IMR-90 (cell line): ENCODE data around the gene C1QTNF1. TPM values are rescaled to one million over a fixed set of nuclear protein-coding genes. Genes with fewer than 3 reads are reported as not detected.

Experiments
- ATAC-seq: fragments of 200-7000 bp; cut with Tn5 transposase; 2 replicates; pipeline ENCODE4 v1.9.1; 2020; ENCODE audit warnings: low read depth, mild to moderate bottlenecking, moderate library complexity
- BruUV-seq: library from RNA; stranded (reverse); fragments of 400-500 nt; replicated peaks from 2 replicates; lab custom pipeline; 2021; lab: Mats Ljungman, UMichigan
- CTCF ChIA-PET: fragments of 300-600 bp; formaldehyde crosslinking; extraction: SDS; loops from one replicate; lab custom pipeline; 2021; ENCODE audit warnings: antibody characterized with exemption; lab: Yijun Ruan, JAX
- POLR2A ChIA-PET: fragments of 300-600 bp; sonication (Branson Sonifier 250); formaldehyde crosslinking; loops from one replicate; lab custom pipeline; 2022; ENCODE audit warnings: antibody characterized with exemption; ENCODE audit not compliant: unreplicated experiment; lab: Charles Lee
- DNase-seq: peaks from one replicate; pipeline ENCODE4 v3.0.0; 2013
- H2AFZ ChIP-seq: replicated peaks from 2 replicates; pipeline ENCODE3; 2013; ENCODE audit warnings: low read length, mild to moderate bottlenecking; ENCODE audit not compliant: poor library complexity
- H2AK5ac ChIP-seq: 2 replicates; pipeline ENCODE4 v1.6.1; 2013; ENCODE audit warnings: low read depth, low read length, inconsistent platforms
- H2AK9ac ChIP-seq: replicated peaks from 2 replicates; pipeline ENCODE3; 2013; ENCODE audit warnings: mild to moderate bottlenecking, low read depth, low read length, moderate library complexity; ENCODE audit not compliant: poor library complexity
- H2BK120ac ChIP-seq: 2 replicates; pipeline ENCODE4 v1.6.1; 2013; ENCODE audit warnings: low read depth, low read length, inconsistent platforms
- H2BK15ac ChIP-seq: 3 replicates; pipeline ENCODE4 v1.6.1; 2013; ENCODE audit warnings: low read depth, low read length, inconsistent platforms
- H2BK20ac ChIP-seq: 2 replicates; pipeline ENCODE4 v1.6.1; 2013; ENCODE audit warnings: low read depth, mild to moderate bottlenecking, inconsistent platforms, low read length, moderate library complexity
- H2BK5ac ChIP-seq: 2 replicates; pipeline ENCODE4 v1.6.1; 2013; ENCODE audit warnings: mild to moderate bottlenecking, low read depth, low read length, inconsistent platforms; ENCODE audit not compliant: poor library complexity, severe bottlenecking
- H3K14ac ChIP-seq: replicated peaks from 2 replicates; pipeline ENCODE4 v1.6.1; 2013; ENCODE audit warnings: low read depth, low read length, inconsistent platforms
- H3K18ac ChIP-seq: 2 replicates; pipeline ENCODE4 v1.6.1; 2013; ENCODE audit warnings: low read depth, low read length, control low read depth
- H3K23ac ChIP-seq: 2 replicates; pipeline ENCODE4 v1.6.1; 2013; ENCODE audit warnings: low read depth, low read length, inconsistent platforms
- H3K27ac ChIP-seq: 2 replicates; pipeline ENCODE4 v1.5.1; 2013; ENCODE audit warnings: mild to moderate bottlenecking, control low read depth, low read length; ENCODE audit not compliant: insufficient read depth
- H3K27me3 ChIP-seq: 2 replicates; pipeline ENCODE4 v1.6.1; 2013; ENCODE audit warnings: low read length; ENCODE audit not compliant: control insufficient read depth, insufficient read depth
- H3K36me3 ChIP-seq: 2 replicates; pipeline ENCODE4 v1.6.1; 2013; ENCODE audit warnings: low read length, mixed read lengths; ENCODE audit not compliant: control insufficient read depth, insufficient read depth
- H3K4ac ChIP-seq: 2 replicates; pipeline ENCODE4 v1.6.1; 2013; ENCODE audit warnings: low read depth, low read length, inconsistent platforms
- H3K4me1 ChIP-seq: 2 replicates; pipeline ENCODE4 v1.6.1; 2013; ENCODE audit warnings: low read length, mixed read lengths; ENCODE audit not compliant: control insufficient read depth, insufficient read depth
- H3K4me2 ChIP-seq: 2 replicates; pipeline ENCODE4 v1.6.1; 2013; ENCODE audit warnings: low read depth, mild to moderate bottlenecking, control low read depth, low read length, moderate library complexity
- H3K4me3 ChIP-seq: 2 replicates; pipeline ENCODE4 v1.5.1; 2013; ENCODE audit warnings: low read depth, mild to moderate bottlenecking, control low read depth, low read length, moderate library complexity; ENCODE audit not compliant: insufficient read depth
- H3K56ac ChIP-seq: 2 replicates; pipeline ENCODE4 v1.6.1; 2013; ENCODE audit warnings: low read length, inconsistent platforms; ENCODE audit not compliant: insufficient read depth; ENCODE audit errors: extremely low read depth
- H3K79me1 ChIP-seq, 2 experiments: 2 replicates each; pipeline ENCODE4 v1.6.1; 2013; ENCODE audit warnings: low read length in 2 of 2, inconsistent platforms in 1 of 2, low read depth in 1 of 2
- H3K9ac ChIP-seq: 2 replicates; pipeline ENCODE4 v1.6.1; 2013; ENCODE audit warnings: low read depth, low read length, control low read depth
- H3K9me1 ChIP-seq: 2 replicates; pipeline ENCODE4 v1.6.1; 2013; ENCODE audit warnings: low read length, inconsistent platforms; ENCODE audit not compliant: insufficient read depth
- H3K9me3 ChIP-seq: 2 replicates; pipeline ENCODE4 v1.6.1; 2013; ENCODE audit warnings: low read length; ENCODE audit not compliant: control insufficient read depth, insufficient read depth
- H4K20me1 ChIP-seq: 2 replicates; pipeline ENCODE4 v1.6.1; 2013; ENCODE audit warnings: low read length, inconsistent platforms; ENCODE audit not compliant: insufficient read depth
- H4K5ac ChIP-seq: 2 replicates; pipeline ENCODE4 v1.6.1; 2013; ENCODE audit warnings: mild to moderate bottlenecking, low read depth, low read length, control low read depth
- H4K8ac ChIP-seq, 2 experiments: 2 replicates each; pipeline ENCODE4 v1.6.1; 2013; ENCODE audit warnings: low read depth in 2 of 2, low read length in 2 of 2, control low read depth in 1 of 2, inconsistent platforms in 1 of 2
- H4K91ac ChIP-seq: 2 replicates; pipeline ENCODE4 v1.6.1; 2013; ENCODE audit warnings: low read depth, low read length, inconsistent platforms; ENCODE audit not compliant: insufficient read depth
- BHLHE40 ChIP-seq: fragments of 150-350 bp; IDR thresholded peaks from 2 replicates; pipeline ENCODE4 v1.6.1; 2016; ENCODE audit warnings: mild to moderate bottlenecking, low read depth, low read length
- CEBPB ChIP-seq: IDR thresholded peaks from 2 replicates; pipeline ENCODE4 v1.6.1; 2012; ENCODE audit warnings: low read depth, low read length, improper control_type of control experiment
- MAZ ChIP-seq: IDR thresholded peaks from 2 replicates; pipeline ENCODE4 v1.6.1; 2012; ENCODE audit warnings: low read depth, mild to moderate bottlenecking, low read length, improper control_type of control experiment, moderate library complexity, borderline replicate concordance
- RFX5 ChIP-seq: IDR thresholded peaks from 2 replicates; pipeline ENCODE4 v1.8.0; 2012; ENCODE audit warnings: low read depth, mild to moderate bottlenecking, low read length, moderate library complexity
- USF2 ChIP-seq: fragments of 150-350 bp; IDR thresholded peaks from 2 replicates; pipeline ENCODE4 v1.6.1; 2017; ENCODE audit warnings: mild to moderate bottlenecking, antibody characterized with exemption, low read length, low read depth
- WGBS, 2 experiments: methylation state at CpG; one replicate each; pipeline versions ENCODE4 v1.1.5 to v1.1.7; 2013; ENCODE audit warnings: missing lambda C conversion rate in 2 of 2; ENCODE audit not compliant: insufficient read length in 1 of 2; ENCODE audit errors: extremely low coverage in 2 of 2; 5-methylcytosine and 5-hydroxymethylcytosine counted together
- dilution Hi-C: fragments of 300-500 bp; cut with HindIII; formaldehyde crosslinking; loops from one replicate; pipeline ENCODE4 v1.14.3; 2018; ENCODE audit warnings: low sequenced_read_pairs; ENCODE audit not compliant: unreplicated experiment
- in situ Hi-C: fragments of 300-500 bp; cut with MboI; formaldehyde crosslinking; loops from 3 replicates; pipeline ENCODE4 v1.14.3; 2019; ENCODE audit warnings: low sequenced_read_pairs, inconsistent platforms, mixed read lengths
- intact Hi-C: fragments of 100-400 bp; cut with micrococcal nuclease; formaldehyde crosslinking; loops from 2 replicates; pipeline ENCODE4 v1.10.0; 2022
- polyA plus RNA-seq, 3 experiments: library from polyadenylated mRNA; depleted of rRNA; stranded (reverse); fragments of >200 nt; gene quantifications; 2 replicates each; pipeline ENCODE4 v1.2.3, GENCODE V29; 2012; ENCODE audit warnings: low replicate concordance in 1 of 3
- total RNA-seq: library from RNA; depleted of rRNA; stranded (reverse); fragments of >200 nt; gene quantifications from 2 replicates; pipeline ENCODE4 v1.2.3, GENCODE V29; 2012

Gene C1QTNF1
- total and polyA plus RNA-seq, 2 of the 4 experiments (the other 2 are of a cell fraction), result 3.4 to 8.4 TPM

- Histone ChIP-seq H3K27me3 (no peaks in the 10 kb centered on the region), H4K5ac (no peak overlapping the region), H2BK15ac (no peak overlapping the region), H2AFZ (no peak overlapping the region), H2AK9ac (no peak overlapping the region), H2BK120ac (no peak overlapping the region), H3K9me3 (no peaks in the 10 kb centered on the region), H3K9ac (no peak overlapping the region), H3K9me1 (no peaks in the 10 kb centered on the region), H3K36me3 (peaks cover 13% of the 10 kb centered on the region; the same call in 1 of the 2 replicates), H3K56ac (no peak overlapping the region), H3K27ac (no peak overlapping the region), H3K79me1 (no peaks in the 10 kb centered on the region), H3K4me2 (no peak overlapping the region), H2BK20ac (no peak overlapping the region), H4K8ac (no peak overlapping the region), H3K14ac (no peak overlapping the region), H2BK5ac (no peak overlapping the region), H2AK5ac (no peak overlapping the region), H3K4me3 (no peak overlapping the region), H4K91ac (no peak overlapping the region), H3K4ac (no peak overlapping the region), H3K4me1 (no peaks in the 10 kb centered on the region), H4K20me1 (peaks cover 9% of the 10 kb centered on the region; the same call in 1 of the 2 replicates), H3K18ac (no peak overlapping the region), H3K23ac (no peak overlapping the region)
- dilution Hi-C loops, result no loop called here
- POLR2A ChIA-PET, result no interaction called here
- TF ChIP-seq USF2 (no peak), CEBPB (no peak), RFX5 (no peak), BHLHE40 (no peak), MAZ (no peak)
- no peak for DNase-seq
- 78% methylated on average over 18 of the region's 33 CpGs; no CpG with 5 or more reads in 1 of the 2 experiments for WGBS, 2 experiments
- CTCF ChIA-PET, result interaction anchor here (0.6 to 2.4 kb wide), 3 partner anchors 11 to 307 kb away, joined by 3 to 20 read pairs (median 7); no protein-coding TSS in a partner anchor
- in situ Hi-C loops, result loop anchor here (10.0 to 25.0 kb wide), 2 partner anchors 308 to 625 kb away; no protein-coding TSS in a partner anchor
- ATAC-seq, result no peak
- no TSS peak for BruUV-seq
- intact Hi-C loops, result loop anchor here (1.0 kb wide), 2 partner anchors 306 to 621 kb away; no protein-coding TSS in a partner anchor
These were observed 62.8 kb downstream of the C1QTNF1 start for GRCh38 chr17:79086609-79087427.
